SK-N-SH (cell line): ENCODE data around the gene RAB20. TPM values are rescaled to one million over a fixed set of nuclear protein-coding genes. Genes with fewer than 3 reads are reported as not detected.

Source experiments
- CTCF ChIA-PET: fragments of 300-600, 350-600 bp; formaldehyde crosslinking; extraction: SDS; loops from one replicate; lab custom pipeline; 2021; lab: Yijun Ruan, JAX
- POLR2A ChIA-PET: fragments of 350-600 bp; sonication (Branson Sonifier 250); formaldehyde crosslinking; extraction: SDS; loops from one replicate; lab custom pipeline; 2020; ENCODE audit warnings: antibody characterized with exemption, inconsistent platforms; lab: Yijun Ruan, JAX
- DNase-seq: peaks from one replicate; pipeline ENCODE4 v3.0.0; 2012
- H2AFZ ChIP-seq: fragments of 200-600 bp; sonication (generic); 2 replicates; pipeline ENCODE4 v1.8.1; 2016; ENCODE audit warnings: antibody characterized with exemption, mild to moderate bottlenecking, low read depth
- H3F3A ChIP-seq: fragments of 200-600 bp; sonication (generic); replicated peaks from 2 replicates; pipeline ENCODE3; 2016; ENCODE audit warnings: antibody characterized with exemption, mild to moderate bottlenecking; ENCODE audit not compliant: insufficient read depth
- H3K27ac ChIP-seq, 2 experiments: fragments of 200-500 bp in 1 of 2; fragments of 200-600 bp in 1 of 2; sonication (Bioruptor generic) in 1 of 2; sonication (generic), shearing (Covaris generic) in 1 of 2; 2 replicates each; pipeline versions ENCODE4 v1.5.1 to v1.6.1; 2014 to 2016; ENCODE audit warnings: low read depth in 2 of 2, inconsistent platforms in 1 of 2, low read length in 1 of 2, mild to moderate bottlenecking in 1 of 2, mixed read lengths in 1 of 2
- H3K27me3 ChIP-seq: fragments of 200-600 bp; sonication (generic), shearing (Covaris generic); 2 replicates; pipeline ENCODE4 v1.6.1; 2016; ENCODE audit warnings: mixed run types; ENCODE audit not compliant: insufficient read depth
- H3K36me3 ChIP-seq, 2 experiments: fragments of 200-500 bp in 1 of 2; fragments of 200-600 bp in 1 of 2; sonication (Bioruptor generic) in 1 of 2; sonication (generic) in 1 of 2; replicated peaks in 1 of 2; 2 replicates each; pipeline versions ENCODE3 to v1.5.1; 2014 to 2016; ENCODE audit warnings: low read length in 1 of 2, mild to moderate bottlenecking in 1 of 2; ENCODE audit not compliant: insufficient read depth in 2 of 2, control insufficient read depth in 1 of 2
- H3K4me1 ChIP-seq, 2 experiments: fragments of 200-500 bp in 1 of 2; fragments of 200-600 bp in 1 of 2; sonication (Bioruptor generic) in 1 of 2; sonication (generic), shearing (Covaris generic) in 1 of 2; 2 replicates each; pipeline versions ENCODE4 v1.5.1 to v1.6.1; 2014 to 2016; ENCODE audit warnings: low read depth in 1 of 2, low read length in 1 of 2, mixed run types in 1 of 2; ENCODE audit not compliant: insufficient read depth in 2 of 2, control insufficient read depth in 1 of 2
- H3K4me2 ChIP-seq: fragments of 200-600 bp; sonication (generic), shearing (Covaris generic); 2 replicates; pipeline ENCODE4 v1.6.1; 2017; ENCODE audit warnings: mixed run types
- H3K4me3 ChIP-seq, 2 experiments: fragments of 200-500 bp in 1 of 2; fragments of 200-600 bp in 1 of 2; sonication (Bioruptor generic) in 1 of 2; sonication (generic), shearing (Covaris generic) in 1 of 2; 2 replicates each; pipeline versions ENCODE4 v1.5.1 to v1.8.1; 2014 to 2016; ENCODE audit warnings: low read depth in 2 of 2, inconsistent platforms in 1 of 2, low read length in 1 of 2, mild to moderate bottlenecking in 1 of 2, mixed read lengths in 1 of 2, moderate library complexity in 1 of 2
- H3K79me2 ChIP-seq: fragments of 200-600 bp; sonication (generic); 2 replicates; pipeline ENCODE4 v1.8.1; 2017; ENCODE audit warnings: mild to moderate bottlenecking; ENCODE audit not compliant: insufficient read depth
- H3K9ac ChIP-seq: fragments of 200-600 bp; sonication (generic); 2 replicates; pipeline ENCODE4 v1.6.1; 2017; ENCODE audit warnings: mixed run types
- H3K9me2 ChIP-seq: fragments of 200-600 bp; sonication (generic); 2 replicates; pipeline ENCODE4 v1.6.1; 2017; ENCODE audit warnings: mixed run types
- H3K9me3 ChIP-seq: fragments of 200-600 bp; sonication (generic); 2 replicates; pipeline ENCODE4 v1.6.1; 2017; ENCODE audit warnings: mixed run types, mild to moderate bottlenecking, moderate library complexity
- H4K20me1 ChIP-seq: fragments of 200-600 bp; sonication (generic); 2 replicates; pipeline ENCODE4 v1.6.1; 2017; ENCODE audit warnings: mild to moderate bottlenecking, mixed run types; ENCODE audit not compliant: insufficient read depth
- CHD2 ChIP-seq: fragments of 150-350 bp; IDR thresholded peaks from 2 replicates; pipeline ENCODE4 v1.6.1; 2018; ENCODE audit warnings: low read length; ENCODE audit not compliant: partially characterized antibody
- CTCF ChIP-seq: fragments of 200-600 bp; sonication (generic); IDR thresholded peaks from 2 replicates; pipeline ENCODE4 v1.6.1; 2017; ENCODE audit warnings: antibody characterized with exemption, mild to moderate bottlenecking, moderate library complexity
- ELF1 ChIP-seq: IDR thresholded peaks from 2 replicates; pipeline ENCODE4 v1.4.0; 2012
- EP300 ChIP-seq, 2 experiments: IDR thresholded peaks; 2 replicates each; pipeline versions ENCODE4 v1.4.0 to v1.6.1; 2012; ENCODE audit warnings: borderline replicate concordance in 1 of 2, low read depth in 1 of 2, low read length in 1 of 2
- FOSL2 ChIP-seq: IDR thresholded peaks from 2 replicates; pipeline ENCODE4 v1.4.0; 2012; ENCODE audit warnings: low read depth, mild to moderate bottlenecking, moderate library complexity, borderline replicate concordance
- FOXM1 ChIP-seq: IDR thresholded peaks from 2 replicates; pipeline ENCODE4 v1.4.0; 2012; ENCODE audit warnings: low read depth, mild to moderate bottlenecking
- JUND ChIP-seq: IDR thresholded peaks from 2 replicates; pipeline ENCODE4 v1.4.0; 2012
- MEF2A ChIP-seq: IDR thresholded peaks from 2 replicates; pipeline ENCODE4 v1.4.0; 2012; ENCODE audit warnings: low read depth, borderline replicate concordance
- MXI1 ChIP-seq: IDR thresholded peaks from 2 replicates; pipeline ENCODE4 v1.6.1; 2012; ENCODE audit warnings: mild to moderate bottlenecking, low read depth, low read length, improper control_type of control experiment
- NFIC ChIP-seq: IDR thresholded peaks from 2 replicates; pipeline ENCODE4 v1.4.0; 2012; ENCODE audit warnings: borderline replicate concordance
- POLR2AphosphoS5 ChIP-seq: IDR thresholded peaks from 2 replicates; pipeline ENCODE4 v1.6.1; 2012; ENCODE audit warnings: low read depth, low read length
- RFX5 ChIP-seq: IDR thresholded peaks from 2 replicates; pipeline ENCODE4 v1.6.1; 2012; ENCODE audit warnings: mild to moderate bottlenecking, improper control_type of control experiment, low read length
- SMC3 ChIP-seq: IDR thresholded peaks from 2 replicates; pipeline ENCODE4 v1.6.1; 2012; ENCODE audit warnings: low read depth, low read length, improper control_type of control experiment
- TEAD4 ChIP-seq: IDR thresholded peaks from 2 replicates; pipeline ENCODE4 v1.4.0; 2012; ENCODE audit warnings: mild to moderate bottlenecking, borderline replicate concordance; ENCODE audit not compliant: insufficient read depth
- USF2 ChIP-seq: fragments of 150-350 bp; IDR thresholded peaks from 2 replicates; pipeline ENCODE4 v1.6.1; 2017; ENCODE audit warnings: antibody characterized with exemption, low read length, low read depth, borderline replicate concordance
- YY1 ChIP-seq: IDR thresholded peaks from 2 replicates; pipeline ENCODE4 v1.4.0; 2012; ENCODE audit warnings: low read depth, mild to moderate bottlenecking
- ZBTB33 ChIP-seq: IDR thresholded peaks from 2 replicates; pipeline ENCODE4 v1.4.0; 2012; ENCODE audit warnings: low read depth, borderline replicate concordance
- WGBS: methylation state at CpG from one replicate; pipeline ENCODE4 v1.1.6; 2017; ENCODE audit warnings: low lambda C conversion rate; 5-methylcytosine and 5-hydroxymethylcytosine counted together
- polyA plus RNA-seq, 3 experiments: library from polyadenylated mRNA; depleted of rRNA; stranded (reverse); fragments of >200 nt; gene quantifications; 2 replicates each; pipeline ENCODE4 v1.2.3, GENCODE V29; 2012
- TF ChIP-seq, protein P1 (sequence below): fragments of 150-350 bp; IDR thresholded peaks from 2 replicates; pipeline ENCODE4 v1.6.1; 2016; ENCODE audit warnings: mild to moderate bottlenecking, low read depth, low read length
- TF ChIP-seq, protein P2 (sequence below): IDR thresholded peaks from 2 replicates; pipeline ENCODE4; 2012

Gene RAB20
- polyA plus RNA-seq, 1 of the 3 experiments (the other 2 are of a cell fraction): 5.2 TPM

- WGBS: 80% methylated on average over 2 of the region's 10 CpGs
- H3K4me3 ChIP-seq: no peak overlapping the region
- no peak for DNase-seq
- H3K27ac ChIP-seq: no peak overlapping the region
- POLR2A ChIA-PET: no interaction called here
- H3K79me2 ChIP-seq: no peaks in the 10 kb centered on the region
- peaks cover 5% of the 10 kb centered on the region for H3F3A ChIP-seq
- CTCF ChIA-PET: no interaction called here
- H3K9me3 ChIP-seq: no peaks in the 10 kb centered on the region
- no peaks in the 10 kb centered on the region for H4K20me1 ChIP-seq
- H3K9ac ChIP-seq: no peak overlapping the region
- H3K27me3 ChIP-seq: no peaks in the 10 kb centered on the region
- no peaks in the 10 kb centered on the region for H3K9me2 ChIP-seq
- no peak for TF ChIP-seq USF2
- no peak for TF ChIP-seq FOSL2
- no peak for TF ChIP-seq POLR2AphosphoS5
- TF ChIP-seq NFIC: no peak
- TF ChIP-seq, protein P1, sequence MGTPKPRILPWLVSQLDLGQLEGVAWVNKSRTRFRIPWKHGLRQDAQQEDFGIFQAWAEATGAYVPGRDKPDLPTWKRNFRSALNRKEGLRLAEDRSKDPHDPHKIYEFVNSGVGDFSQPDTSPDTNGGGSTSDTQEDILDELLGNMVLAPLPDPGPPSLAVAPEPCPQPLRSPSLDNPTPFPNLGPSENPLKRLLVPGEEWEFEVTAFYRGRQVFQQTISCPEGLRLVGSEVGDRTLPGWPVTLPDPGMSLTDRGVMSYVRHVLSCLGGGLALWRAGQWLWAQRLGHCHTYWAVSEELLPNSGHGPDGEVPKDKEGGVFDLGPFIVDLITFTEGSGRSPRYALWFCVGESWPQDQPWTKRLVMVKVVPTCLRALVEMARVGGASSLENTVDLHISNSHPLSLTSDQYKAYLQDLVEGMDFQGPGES: no peak
- no peak for TF ChIP-seq ELF1
- H3K36me3 ChIP-seq: peaks cover 40 to 44% of the 10 kb centered on the region in 2 experiments
- no peaks in the 10 kb centered on the region; a peak in 1 of 4 replicates for H3K4me1 ChIP-seq
- H2AFZ ChIP-seq: no peak overlapping the region
- no peak overlapping the region for H3K4me2 ChIP-seq
These were observed 55.9 kb downstream of the RAB20 start for GRCh38 chr13:110505594-110505993.

- H3K9me2 ChIP-seq: no peaks in the 10 kb centered on the region
- H3K4me1 ChIP-seq: no peaks in the 10 kb centered on the region; a peak in 1 of 4 replicates
- no peak overlapping the region for H3K9ac ChIP-seq
- no peaks in the 10 kb centered on the region for H3K79me2 ChIP-seq
- no peak for DNase-seq
- peaks cover 34 to 50% of the 10 kb centered on the region in 2 experiments for H3K36me3 ChIP-seq
- TF ChIP-seq SMC3 (no peak), RFX5 (no peak), JUND (no peak), TEAD4 (no peak), EP300 (IDR thresholded peaks at IDR 0.05; ENCODE audit: borderline replicate concordance in 1 of 2, low read depth in 1 of 2, low read length in 1 of 2) (no peak), CTCF (no peak), ELF1 (no peak), MXI1 (no peak), MEF2A (no peak), CHD2 (no peak), USF2 (no peak), POLR2AphosphoS5 (no peak), FOXM1 (no peak), YY1 (no peak), ZBTB33 (no peak)
- TF ChIP-seq, protein P2, sequence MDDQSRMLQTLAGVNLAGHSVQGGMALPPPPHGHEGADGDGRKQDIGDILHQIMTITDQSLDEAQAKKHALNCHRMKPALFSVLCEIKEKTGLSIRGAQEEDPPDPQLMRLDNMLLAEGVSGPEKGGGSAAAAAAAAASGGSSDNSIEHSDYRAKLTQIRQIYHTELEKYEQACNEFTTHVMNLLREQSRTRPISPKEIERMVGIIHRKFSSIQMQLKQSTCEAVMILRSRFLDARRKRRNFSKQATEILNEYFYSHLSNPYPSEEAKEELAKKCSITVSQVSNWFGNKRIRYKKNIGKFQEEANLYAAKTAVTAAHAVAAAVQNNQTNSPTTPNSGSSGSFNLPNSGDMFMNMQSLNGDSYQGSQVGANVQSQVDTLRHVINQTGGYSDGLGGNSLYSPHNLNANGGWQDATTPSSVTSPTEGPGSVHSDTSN: no peak
- H4K20me1 ChIP-seq: no peaks in the 10 kb centered on the region
- no peak overlapping the region for H2AFZ ChIP-seq
- no peak overlapping the region for H3K4me2 ChIP-seq
- no peaks in the 10 kb centered on the region for H3K9me3 ChIP-seq
- H3K4me3 ChIP-seq: no peak overlapping the region
- peaks cover 5% of the 10 kb centered on the region for H3F3A ChIP-seq
- ChIA-PET POLR2A (no interaction called here), CTCF (interaction anchor here (1.4 kb wide), 1 partner anchor 48 kb away, joined by 5 read pairs; no protein-coding TSS in a partner anchor)
- H3K27me3 ChIP-seq: no peaks in the 10 kb centered on the region
- WGBS: 84% methylated on average over 5 of the region's 18 CpGs
- H3K27ac ChIP-seq: no peak overlapping the region
These were observed 57.5 kb downstream of the RAB20 start for GRCh38 chr13:110503979-110504499.
